NCI-H345 treated with DMSO at 0.1 percent for 48 hours (cell line): ENCODE data around the gene CMTM4.
"Not testable (repeated sequence)": the region's sequence is repeated elsewhere in the genome, so short reads cannot be mapped to it uniquely, and the experiment has no call there.

Source experiments
- DNase-seq: peaks from one replicate; lab custom pipeline; 2025; ENCODE audit not compliant: unreplicated experiment; lab: John Stamatoyannopoulos, UW

CMTM4 gene

GRCh38 chr16:66569827-66570405 is 126.6 kb downstream of the CMTM4 start:
- DNase-seq: no peak

GRCh38 chr16:66569131-66569530 is 127.4 kb downstream of the CMTM4 start:
- no peak for DNase-seq

GRCh38 chr16:66568355-66568754 is 128.2 kb downstream of the CMTM4 start:
- DNase-seq: no peak

GRCh38 chr16:66567270-66567669 is 129.3 kb downstream of the CMTM4 start:
- DNase-seq: not testable (repeated sequence)

GRCh38 chr16:66566051-66566901 is 130.3 kb downstream of the CMTM4 start, which contains the start of gene CMTM1:
TSS of gene CMTM1 (plus strand) at chr16:66566439. CDS start at chr16:66566514, 75 bp downstream.
- DNase-seq: no peak
